LoVo (cell line): ENCODE measurements around the gene CAMTA1.
"Not testable (repeated sequence)": the region's sequence is repeated elsewhere in the genome, so short reads cannot be mapped to it uniquely, and the experiment has no call there.

Experiments used
- DNase-seq: peaks from one replicate; pipeline ENCODE4 v3.0.0-alpha.2; 2016; ENCODE audit warnings: low spot score

CAMTA1 gene

DNA sequence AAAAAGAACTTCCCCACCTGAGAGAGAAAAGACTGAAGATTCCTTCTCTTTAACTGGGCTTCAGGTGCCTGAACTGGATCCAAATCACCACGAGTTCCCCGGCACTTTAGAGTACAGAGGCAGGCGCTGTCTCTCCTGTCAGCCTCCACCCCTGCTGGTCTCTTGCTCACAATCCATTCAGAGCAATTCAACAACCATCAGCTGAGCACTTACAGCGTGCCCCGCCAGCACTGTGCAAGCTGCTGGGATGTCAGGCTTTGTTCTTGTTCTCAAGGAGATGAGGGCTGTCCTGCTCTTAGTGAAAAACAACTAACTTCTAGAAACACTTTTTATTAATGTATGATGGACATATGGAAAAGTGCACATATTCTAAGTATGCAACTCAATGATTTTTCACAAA is 917.1 kb downstream of the CAMTA1 start:
- no peak for DNase-seq

DNA sequence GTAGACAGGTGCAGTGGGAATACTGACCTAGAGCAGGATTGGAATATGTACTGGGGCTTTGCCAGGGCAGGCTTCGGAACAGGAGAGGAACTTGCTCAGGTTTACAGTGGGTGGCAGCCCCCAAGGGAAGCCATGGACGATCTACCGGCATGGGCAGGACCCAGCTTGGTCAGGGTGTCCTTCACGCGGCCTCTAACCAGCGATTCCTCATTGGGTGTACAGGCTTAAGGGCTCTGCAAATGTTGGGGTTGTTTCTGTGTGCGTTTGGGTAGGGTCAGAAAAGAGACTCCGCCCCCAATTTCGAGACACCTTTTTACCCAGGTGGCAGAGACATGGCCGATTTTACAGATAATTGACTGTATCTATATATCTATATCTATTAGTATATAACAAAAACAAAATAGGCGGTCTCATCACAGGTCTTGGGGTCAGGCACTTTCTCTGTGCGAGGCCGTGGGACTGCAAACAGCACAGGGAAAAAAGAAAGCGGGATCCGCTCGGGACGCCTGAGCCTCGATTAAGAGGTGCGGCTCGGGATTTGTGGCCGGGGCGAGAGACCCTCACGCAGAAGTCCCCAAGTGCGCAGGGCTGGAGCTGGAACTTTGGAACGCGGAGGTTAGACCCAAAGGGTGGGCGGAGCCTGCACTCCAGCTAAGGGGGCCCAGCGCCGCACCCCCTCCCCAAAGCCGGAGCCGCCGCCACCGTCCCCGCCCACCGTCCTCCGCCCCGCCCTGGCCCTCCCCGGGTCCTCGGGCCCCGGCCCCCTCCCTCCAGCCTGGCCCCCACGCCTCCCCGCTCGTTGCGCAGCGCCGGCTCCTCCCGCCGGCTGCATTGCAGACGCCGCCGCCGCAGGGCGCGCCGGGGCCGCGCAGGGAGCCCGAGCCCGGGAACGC is 918.3 kb downstream of the CAMTA1 start:
- DNase-seq = no peak

DNA sequence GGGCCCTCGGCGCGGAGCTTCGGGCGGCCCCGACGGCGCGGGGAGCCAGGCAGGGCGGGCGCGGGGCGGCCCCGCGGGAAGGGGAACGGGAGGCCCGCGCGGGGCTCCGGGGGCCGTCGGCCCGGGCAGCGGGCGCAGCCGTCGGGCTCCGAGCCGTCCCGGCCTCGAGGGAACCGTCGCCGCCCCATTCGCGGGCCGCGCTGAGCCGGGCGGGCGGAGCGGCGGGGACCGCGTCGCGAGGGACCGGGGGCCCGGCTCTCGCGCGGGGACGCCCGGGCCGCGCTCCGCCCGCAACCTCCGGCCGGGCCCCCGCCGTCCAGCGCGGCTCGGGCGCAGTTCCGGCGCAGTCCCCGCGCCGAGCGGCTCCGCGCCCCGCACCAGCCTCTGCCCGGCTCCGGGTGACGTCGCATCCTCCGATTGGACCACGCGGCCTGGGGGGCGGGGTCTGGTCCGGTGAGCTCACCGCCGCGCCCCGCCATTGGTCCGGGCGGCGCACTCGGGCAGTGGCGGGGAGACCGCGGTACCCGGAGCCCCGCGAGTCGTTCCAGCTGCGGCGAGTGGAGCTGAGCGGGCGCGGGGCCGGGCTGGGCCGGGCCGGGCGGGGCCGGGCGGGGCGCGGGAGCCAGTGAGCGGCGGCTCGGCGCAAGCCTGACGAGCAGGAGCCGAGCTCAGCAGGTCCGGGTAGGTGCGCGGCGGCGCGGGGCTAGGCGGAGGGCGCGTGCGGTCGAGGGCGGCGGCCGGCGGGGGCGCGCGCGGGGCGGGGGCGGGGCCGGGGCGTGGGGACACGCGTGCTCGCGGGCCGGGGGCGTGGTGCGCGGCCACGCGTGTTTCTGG is 919.2 kb downstream of the CAMTA1 start:
- peak; percentile 76 for DNase-seq

DNA sequence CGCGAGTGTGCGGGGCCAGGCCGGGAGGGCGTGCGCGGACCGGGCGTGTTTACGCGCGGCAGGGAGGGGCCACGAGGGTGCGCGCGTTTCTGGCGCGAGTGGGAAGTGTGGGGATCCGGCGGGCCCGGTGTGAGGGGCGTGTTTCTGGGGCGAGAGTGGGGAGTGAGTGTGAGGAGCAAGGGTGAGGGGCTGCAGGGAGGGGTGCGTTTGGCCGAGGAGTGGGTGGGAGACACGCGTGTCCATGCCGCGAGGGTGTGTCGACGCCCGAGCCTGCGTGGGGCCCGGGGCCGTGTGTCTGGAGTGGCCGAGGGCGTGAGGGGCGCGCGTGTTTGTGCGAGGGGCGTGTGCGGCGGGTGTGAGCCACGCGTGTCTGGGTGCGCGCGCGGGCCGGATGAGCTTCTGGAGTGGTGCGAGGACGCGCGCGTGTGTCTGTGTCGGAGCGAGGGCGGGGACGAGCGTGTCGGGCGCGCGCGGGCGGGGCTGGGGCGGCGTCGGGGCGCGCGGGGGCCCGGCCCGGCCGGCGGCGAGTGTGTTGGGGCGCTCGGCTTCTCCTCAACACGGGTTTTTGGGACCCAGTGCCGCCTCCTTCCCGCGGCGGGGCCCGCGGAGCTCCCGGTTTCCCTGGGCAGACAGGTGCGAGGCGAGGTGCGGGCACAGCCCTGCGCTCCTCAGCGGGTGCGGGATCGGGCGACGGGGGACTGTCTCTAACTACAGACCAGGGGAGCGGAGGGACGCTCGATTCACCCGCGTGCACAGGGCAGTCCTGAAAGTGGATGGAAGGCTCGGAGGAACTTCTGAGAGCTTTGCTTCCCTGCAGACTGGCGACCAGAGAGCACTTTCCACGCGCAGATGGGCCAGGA is 920.0 kb downstream of the CAMTA1 start:
- no peak for DNase-seq

DNA sequence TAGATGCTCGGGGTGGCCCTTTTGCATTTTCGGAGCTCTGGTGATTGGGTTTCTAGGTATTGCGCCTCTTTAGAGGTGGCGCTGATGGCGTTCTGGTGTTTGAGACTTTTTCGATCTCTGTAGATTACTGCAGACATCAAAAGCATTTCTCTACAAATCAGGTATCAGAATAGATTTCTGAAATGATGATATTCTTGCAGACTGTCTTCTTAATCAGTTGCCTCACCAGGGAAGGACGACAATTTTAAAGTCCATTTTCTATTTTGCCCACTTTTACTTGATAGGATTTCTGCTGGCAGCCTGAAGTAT is 920.6 kb downstream of the CAMTA1 start:
- DNase-seq = no peak

DNA sequence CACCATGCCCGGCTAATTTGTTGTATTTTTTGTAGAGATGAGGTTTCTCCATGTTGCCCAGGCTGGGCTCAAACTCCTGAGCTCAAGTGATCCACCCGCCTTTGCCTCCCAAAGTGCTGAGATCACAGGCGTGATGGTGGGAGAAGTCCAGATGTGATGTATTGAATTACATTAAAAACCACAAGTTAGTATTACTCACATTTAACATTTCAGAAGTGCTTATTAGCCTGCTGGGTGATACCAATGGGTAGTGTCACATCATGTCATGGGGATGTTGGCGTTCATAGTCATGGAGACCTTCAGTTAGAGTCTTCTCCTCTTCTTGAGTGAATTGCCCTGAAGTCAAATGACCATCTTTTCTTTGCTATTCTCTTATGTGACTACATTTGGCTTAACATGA is 922.3 kb downstream of the CAMTA1 start:
- DNase-seq = no peak

DNA sequence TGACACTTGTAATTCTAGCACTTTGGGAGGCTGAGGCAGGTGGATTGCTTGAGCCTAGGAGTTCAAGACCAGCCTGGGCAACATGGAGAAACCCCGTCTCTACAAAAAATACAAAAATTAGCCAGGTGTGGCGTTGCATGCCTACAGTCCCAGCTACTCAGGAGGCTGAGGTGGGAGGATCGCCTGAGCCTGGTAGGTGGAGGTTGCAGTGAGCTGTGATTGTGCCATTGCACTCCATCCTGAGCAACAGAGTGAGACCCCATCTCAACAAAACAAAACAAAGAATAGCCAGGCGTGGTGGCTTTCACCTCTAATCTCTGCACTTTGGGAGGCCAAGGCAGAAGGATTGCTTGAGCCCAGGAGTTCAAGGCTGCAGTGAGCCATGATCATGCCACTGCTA is 922.8 kb downstream of the CAMTA1 start:
- DNase-seq = not testable (repeated sequence)

DNA sequence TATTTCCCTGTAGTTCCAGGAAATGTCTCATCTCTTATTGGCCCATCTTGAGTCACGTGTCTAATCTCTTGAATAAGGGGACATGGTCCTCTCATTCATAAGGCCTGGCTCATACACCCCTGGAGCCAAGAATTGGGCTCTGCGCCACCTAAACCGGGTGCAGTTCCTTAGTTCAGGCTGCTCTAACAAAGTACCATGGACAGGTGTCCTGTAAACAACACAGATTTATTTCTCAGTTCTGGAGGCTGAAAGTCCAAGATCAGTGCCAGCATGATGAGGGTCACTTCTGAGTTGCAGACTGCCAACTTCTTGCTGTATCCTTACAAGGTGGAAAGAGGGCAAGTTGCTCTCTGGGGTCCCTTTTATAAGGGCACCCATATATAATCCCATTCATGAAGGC is 925.6 kb downstream of the CAMTA1 start:
- no peak for DNase-seq

DNA sequence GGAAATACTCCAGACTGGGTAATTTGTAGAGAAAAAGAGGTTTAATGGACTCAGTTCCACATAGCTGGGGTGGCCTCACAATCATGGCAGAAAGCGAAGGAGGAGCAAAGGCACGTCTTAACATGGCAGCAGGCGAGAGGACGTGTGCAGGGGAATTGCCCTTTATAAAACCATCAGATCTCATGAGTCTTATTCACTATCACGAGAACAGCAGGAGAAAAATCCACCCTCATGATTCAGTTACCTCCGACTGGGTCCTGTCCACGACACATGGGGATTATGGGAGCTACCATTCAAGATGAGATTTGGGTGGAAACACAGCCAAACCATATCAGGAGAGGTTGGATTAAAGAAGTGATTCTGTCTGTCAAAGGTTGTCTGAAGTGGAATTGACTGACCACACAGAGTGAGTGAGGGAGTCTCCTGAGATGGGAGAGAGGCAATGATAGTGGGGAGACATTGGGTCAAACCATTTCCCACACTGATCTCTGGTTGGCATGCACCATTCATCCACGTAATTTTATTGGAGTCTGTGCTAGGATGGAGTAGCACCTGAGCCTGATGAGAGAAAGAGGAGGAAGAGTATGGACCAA is 927.6 kb downstream of the CAMTA1 start:
- no peak for DNase-seq

DNA sequence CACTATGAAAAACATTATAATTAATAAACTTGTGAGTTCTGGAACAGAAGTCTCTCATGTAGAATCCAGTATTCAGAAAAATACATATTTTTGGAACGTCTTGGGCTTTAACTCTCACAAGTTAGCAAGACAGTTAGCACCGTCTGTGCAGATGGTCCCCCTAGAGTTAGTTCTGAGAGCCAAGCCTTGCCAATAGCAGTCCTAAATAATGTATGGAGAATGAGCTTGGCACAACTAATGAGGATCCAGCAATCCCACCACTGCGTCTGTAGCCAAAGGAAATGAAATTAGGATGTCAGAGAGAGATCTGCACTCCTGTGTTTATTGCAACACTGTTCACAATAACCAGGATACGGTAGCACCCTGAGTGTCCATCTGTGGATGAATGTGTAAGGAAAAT is 931.3 kb downstream of the CAMTA1 start:
- no peak for DNase-seq

DNA sequence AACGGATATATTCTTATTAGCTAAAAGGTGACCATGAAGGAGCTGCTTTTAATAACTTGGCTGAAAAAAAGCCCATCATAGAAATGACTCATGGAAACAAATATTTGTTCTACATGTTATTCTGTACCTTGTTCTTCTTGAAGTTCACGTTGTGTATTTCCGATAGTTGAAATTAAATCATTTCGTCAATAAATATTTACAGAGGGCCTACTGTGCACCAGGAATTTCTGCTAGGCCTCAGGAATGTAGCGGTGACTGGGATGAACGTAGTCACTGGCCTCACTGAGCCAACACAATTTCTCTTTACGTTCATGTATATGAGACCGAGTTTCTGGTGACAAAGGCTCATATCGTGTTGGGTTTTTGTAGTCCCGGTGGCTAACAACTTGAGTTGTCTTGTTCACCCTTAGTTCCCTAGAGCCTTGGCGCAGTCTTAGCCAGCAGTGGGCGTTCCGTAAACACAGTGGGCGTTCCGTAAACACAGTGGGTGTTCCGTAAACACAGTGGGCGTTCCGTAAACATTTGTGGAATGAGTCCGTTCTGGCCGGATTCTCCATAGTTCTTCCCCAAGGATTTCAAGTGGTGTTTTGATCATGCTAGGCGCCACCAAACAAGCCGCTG is 932.6 kb downstream of the CAMTA1 start:
- DNase-seq = no peak

DNA sequence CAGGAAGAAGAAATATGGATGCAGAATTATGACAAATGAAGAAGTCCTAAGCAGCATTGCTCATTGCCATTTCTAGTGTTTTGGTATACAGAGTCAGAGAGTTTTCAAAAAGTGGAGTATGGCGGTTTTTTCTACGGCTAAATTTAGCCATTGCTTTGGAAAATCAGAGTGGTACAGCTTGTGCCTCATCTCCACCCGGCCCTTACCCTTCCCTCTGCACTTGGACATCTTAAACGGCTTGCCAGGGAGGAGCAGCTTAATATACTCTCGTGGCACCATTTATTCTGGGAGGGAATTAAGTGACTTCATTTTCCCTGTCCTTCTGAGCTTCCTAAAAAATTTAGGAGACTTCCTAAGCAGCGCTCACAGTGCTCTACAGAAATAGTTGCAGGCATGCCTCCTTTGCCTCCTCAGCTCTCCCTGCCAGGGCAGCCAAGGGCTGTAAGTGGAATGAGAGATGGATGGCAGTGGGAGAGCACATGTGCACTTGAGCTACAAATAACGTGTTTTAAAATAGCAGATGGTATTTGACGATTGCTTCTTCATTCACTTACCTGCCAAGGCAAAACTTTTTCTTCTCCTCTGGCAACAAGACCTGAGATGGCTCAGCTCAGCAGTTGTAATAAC is 934.3 kb downstream of the CAMTA1 start:
- DNase-seq = no peak

DNA sequence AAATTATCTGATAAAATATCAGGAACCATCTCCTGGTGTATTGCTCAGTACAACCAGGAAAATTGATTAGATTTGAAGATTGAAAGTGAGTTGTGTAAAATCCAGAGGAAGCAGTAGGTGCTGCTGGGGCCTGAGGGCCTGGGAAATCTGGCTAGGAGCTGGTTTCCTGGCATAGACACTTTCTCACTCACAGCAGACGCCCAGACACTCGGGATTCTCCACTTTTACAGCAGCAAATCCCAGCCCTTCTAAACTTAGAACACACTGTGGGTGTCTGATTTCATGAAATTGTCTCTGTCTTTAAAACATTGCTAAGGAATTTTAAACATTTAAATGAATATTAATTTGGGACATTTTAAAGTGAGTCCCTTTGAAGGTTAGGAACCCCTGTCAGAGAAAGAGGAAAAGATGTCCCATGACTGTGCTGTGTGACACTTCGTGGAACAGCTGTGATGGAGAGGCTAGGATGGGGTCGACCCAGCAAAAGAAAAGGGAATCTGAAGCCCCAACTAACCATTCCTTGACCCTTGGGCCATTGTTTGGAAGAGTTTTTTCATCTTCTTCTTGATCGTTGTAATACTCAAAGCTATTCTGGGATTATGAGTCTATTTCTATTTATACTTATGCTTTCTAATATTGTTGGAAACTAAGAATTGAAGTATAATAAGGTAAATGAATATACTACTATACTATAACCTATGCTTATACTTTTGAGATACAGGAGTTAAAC is 936.9 kb downstream of the CAMTA1 start:
- no peak for DNase-seq

DNA sequence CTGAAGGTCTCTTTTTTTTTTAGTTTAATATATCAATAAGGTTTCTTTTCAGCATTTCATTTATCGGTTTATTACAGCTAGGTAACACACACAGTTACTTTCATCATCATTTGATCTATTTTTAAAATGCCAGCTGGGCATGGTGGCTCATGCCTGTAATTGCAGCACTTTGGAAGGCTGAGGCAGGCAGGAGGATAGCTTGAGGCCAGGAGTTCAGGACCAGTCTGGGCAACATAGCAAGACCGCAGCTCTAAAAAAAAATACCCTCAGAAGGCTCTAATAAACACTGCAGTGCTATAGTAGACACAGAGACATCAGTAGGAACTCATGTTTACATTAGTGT is 937.4 kb downstream of the CAMTA1 start:
- no peak for DNase-seq

DNA sequence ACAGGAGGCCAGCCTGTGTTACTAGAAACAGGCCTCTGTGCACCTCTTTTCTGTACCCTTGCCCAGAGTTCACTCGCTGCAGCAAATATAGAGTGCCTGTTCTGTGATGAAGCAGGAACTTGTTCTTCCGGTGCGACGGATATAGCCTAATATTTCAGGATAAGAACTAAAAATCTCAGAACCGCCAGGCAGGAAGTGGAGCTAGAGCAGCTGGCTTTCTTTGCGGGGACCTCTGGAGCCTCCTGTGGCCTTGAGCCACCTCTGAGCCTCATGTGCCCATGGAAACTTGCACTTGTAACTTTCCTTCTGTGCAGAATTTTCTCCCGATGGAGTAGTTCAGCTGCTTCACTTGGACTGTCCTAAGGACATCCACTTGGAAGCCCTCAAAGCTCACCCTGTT is 941.4 kb downstream of the CAMTA1 start:
- DNase-seq = no peak

DNA sequence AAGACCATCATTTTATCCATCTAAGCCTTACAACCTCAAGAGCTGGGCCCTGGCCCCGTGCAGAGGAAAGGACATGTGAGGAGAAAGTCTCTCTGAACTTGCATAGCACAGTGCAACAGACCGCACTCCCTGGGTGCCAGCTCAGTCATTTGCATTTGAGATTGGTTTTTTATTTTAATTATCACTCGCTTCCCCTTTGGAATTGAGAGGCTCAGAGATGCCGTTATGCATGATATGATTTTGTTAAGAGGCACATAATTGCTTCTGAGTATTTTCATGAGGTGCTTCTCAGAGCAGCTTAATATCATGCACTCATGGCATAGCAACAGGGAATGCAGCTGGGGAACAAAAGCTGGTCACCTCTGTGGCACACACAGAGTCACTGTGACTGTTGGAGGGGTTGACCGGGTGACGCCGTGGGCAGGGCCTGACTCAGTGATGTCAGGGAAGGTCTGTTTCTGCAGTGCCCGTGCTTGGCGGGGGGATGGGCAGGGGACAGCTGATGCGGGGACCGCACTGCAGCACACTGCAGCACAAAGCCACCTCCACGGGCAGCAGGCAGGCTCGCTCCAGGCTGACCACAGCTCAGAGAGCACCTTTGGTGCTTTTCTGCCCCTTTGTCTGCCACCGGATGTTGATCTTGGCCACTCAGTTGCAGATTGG is 942.7 kb downstream of the CAMTA1 start:
- DNase-seq = no peak

DNA sequence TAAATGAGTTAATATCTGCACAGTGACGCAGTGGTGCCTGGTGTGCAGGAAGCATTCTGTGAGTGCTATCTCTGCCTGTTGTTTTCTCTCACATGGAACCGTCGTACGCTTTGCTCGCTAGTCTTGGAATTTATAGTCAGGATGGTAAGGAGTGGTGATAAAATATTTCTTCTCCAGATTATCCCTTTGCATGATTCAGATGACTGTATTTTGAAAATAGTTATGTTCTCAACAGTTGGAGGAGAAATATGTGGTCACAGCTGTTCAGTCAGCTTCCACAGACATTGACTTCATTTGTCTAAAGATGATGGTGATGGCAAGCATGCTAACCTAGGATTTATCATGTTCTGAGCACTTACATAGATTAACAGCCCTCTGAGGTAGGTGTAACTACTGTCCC is 944.5 kb downstream of the CAMTA1 start:
- no peak for DNase-seq

DNA sequence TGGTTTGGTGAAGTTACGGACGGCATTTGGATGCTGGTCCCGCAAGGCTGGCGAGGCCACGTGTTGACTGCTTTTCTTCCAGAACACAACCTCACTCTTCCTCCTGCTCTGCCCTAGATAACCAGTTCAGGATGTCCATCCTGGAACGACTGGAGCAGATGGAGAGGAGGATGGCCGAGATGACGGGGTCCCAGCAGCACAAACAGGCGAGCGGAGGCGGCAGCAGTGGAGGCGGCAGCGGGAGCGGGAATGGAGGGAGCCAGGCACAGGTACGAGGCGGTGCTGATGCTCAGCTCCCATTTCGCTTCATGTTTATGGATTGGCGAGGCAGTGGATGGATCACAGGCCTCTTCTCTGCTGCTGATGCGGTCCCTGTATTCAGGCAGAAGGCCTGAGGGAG is 947.1 kb downstream of the CAMTA1 start:
- DNase-seq = no peak

DNA sequence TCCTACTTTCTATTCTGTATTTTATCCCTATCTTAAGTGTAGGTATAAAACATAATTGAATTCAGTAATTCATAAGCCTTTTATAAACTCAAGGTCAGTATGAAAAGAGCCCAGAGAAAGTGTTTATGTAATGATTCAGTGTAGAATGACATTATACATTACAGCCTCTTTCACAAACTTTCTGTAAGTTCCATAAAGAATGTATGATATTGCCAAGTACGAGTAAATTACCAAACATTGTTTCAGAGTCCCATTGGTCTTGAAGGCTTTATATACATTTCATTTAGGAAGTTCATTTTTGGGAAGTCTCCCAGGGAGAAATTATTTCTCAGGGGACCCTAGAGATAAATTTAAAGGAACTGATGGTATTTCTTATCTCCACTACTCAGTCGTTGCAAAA is 948.0 kb downstream of the CAMTA1 start:
- no peak for DNase-seq

DNA sequence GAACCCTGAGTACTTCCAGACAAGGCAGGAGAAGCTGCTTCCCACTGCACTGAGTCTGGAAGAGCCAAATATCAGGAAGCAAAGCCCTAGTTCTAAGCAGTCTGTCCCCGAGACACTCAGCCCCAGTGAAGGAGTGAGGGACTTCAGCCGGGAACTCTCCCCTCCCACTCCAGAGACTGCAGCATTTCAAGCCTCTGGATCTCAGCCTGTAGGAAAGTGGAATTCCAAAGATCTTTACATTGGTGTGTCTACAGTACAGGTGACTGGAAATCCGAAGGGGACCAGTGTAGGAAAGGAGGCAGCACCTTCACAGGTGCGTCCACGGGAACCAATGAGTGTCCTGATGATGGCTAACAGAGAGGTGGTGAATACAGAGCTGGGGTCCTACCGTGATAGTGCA is 952.8 kb downstream of the CAMTA1 start:
- no peak for DNase-seq
